Measurements from ENCODE around the gene PUDP.
"Not testable (repeated sequence)": the region's sequence is repeated elsewhere in the genome, so short reads cannot be mapped to it uniquely, and the experiment has no call there.

The PUDP gene

GRCh38 chrX:7109049-7109531 is 38.9 kb downstream of the PUDP start:
- no peak for DNase-seq

- no peak for DNase-seq
These were observed 39.9 kb downstream of the PUDP start for GRCh38 chrX:7108030-7108429.

GRCh38 chrX:7106649-7107048 is 41.3 kb downstream of the PUDP start:
- DNase-seq, result no peak

GRCh38 chrX:7102119-7102518 is 45.8 kb downstream of the PUDP start:
- no peak for DNase-seq

- no peak for DNase-seq
These were observed 47.9 kb downstream of the PUDP start for GRCh38 chrX:7100022-7100421.

- DNase-seq, result not testable (repeated sequence)
These were observed 52.3 kb downstream of the PUDP start for GRCh38 chrX:7095657-7096056.

GRCh38 chrX:7093305-7093704 is 54.6 kb downstream of the PUDP start:
- DNase-seq, result no peak

- no peak for DNase-seq
These were observed 55.4 kb downstream of the PUDP start for GRCh38 chrX:7092543-7092942.

- DNase-seq, result no peak
These were observed 56.0 kb downstream of the PUDP start for GRCh38 chrX:7091923-7092322.

- DNase-seq, result no peak
These were observed 57.3 kb downstream of the PUDP start for GRCh38 chrX:7090641-7091040.

- DNase-seq, result peak; percentile 36 to 70
These were observed 58.9 kb downstream of the PUDP start for GRCh38 chrX:7088968-7089615.

GRCh38 chrX:7086384-7086783 is 61.6 kb downstream of the PUDP start:
- no peak for DNase-seq

- no peak for DNase-seq
These were observed 62.1 kb downstream of the PUDP start for GRCh38 chrX:7085879-7086278.

GRCh38 chrX:7084841-7085240 is 63.1 kb downstream of the PUDP start:
- DNase-seq, result no peak

- DNase-seq, result peak; percentile 52 to 67
These were observed 64.2 kb downstream of the PUDP start for GRCh38 chrX:7083468-7084396.

GRCh38 chrX:7083021-7083420 is 64.9 kb downstream of the PUDP start:
- DNase-seq, result no peak

- no peak for DNase-seq
These were observed 65.4 kb downstream of the PUDP start for GRCh38 chrX:7082556-7082955.

- no peak for DNase-seq
These were observed 70.4 kb downstream of the PUDP start for GRCh38 chrX:7077241-7078230.

GRCh38 chrX:7076245-7076661 is 71.7 kb downstream of the PUDP start:
- no peak for DNase-seq

GRCh38 chrX:7074908-7075204 is 73.1 kb downstream of the PUDP start:
- no peak for DNase-seq

GRCh38 chrX:7074148-7074907 is 73.6 kb downstream of the PUDP start:
- no peak for DNase-seq

GRCh38 chrX:7073336-7073735 is 74.6 kb downstream of the PUDP start:
- DNase-seq, result no peak
